ENCODE data around the gene IKZF2. TPM values are rescaled to one million over a fixed set of nuclear protein-coding genes. Genes with fewer than 3 reads are reported as not detected.

The IKZF2 gene
- total and polyA plus RNA-seq, 9 donors: 0.52 to 7.4 (median 5.0) TPM

DNA sequence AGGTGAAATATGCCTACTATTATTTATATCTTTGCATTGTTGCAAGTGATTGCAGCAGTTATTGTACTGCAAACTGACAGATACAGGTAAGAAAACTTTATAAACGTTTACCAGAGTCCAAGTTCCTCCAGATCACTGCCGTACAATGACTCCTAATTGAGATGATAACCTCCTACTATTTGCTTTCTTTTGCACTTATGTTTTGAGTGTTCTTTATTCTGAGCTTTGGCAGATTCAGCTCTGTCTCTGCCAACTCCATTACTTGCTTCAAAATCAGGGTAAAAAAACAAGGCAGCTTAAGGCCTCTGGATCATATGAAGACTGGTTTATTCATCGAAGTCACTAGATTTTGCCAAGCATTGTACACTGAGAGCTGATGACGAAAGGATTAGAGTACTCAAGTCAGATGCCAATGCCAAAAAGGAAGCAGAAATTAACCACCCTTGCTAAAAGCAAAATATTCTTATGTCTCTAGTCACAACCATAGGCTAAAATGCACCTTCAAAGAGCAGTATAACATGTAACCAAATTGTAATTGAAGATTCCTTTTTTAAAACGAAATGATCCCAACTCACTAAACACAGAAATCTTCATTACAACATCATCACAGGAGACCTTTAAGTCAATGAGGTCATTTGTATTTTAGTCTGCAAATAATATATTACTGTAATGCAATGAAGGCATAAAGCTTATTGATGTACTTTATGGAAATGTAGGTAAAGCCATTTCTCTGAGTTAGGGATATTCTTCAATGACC is 10.5 kb upstream of the IKZF2 start:
- Histone ChIP-seq H3K36me3 (no peaks in the 10 kb centered on the region), H3K4me3 (no peak overlapping the region), H3K9me3 (no peaks in the 10 kb centered on the region), H3K27ac (no peak overlapping the region), H3K4me1 (ENCODE audit: insufficient read depth) (no peaks in the 10 kb centered on the region), H3K27me3 (no peaks in the 10 kb centered on the region)
- DNase-seq: no peak
- 45 to 57% (median 48%) methylated on average over 5 of the region's 5 CpGs for WGBS, 3 donors
- intact Hi-C loops (cut with DNase I): no loop called here
- TF ChIP-seq POLR2A (IDR thresholded peaks at IDR 0.05) (no peak), EP300 (IDR thresholded peaks at IDR 0.05) (no peak)
- TF ChIP-seq, protein P1, sequence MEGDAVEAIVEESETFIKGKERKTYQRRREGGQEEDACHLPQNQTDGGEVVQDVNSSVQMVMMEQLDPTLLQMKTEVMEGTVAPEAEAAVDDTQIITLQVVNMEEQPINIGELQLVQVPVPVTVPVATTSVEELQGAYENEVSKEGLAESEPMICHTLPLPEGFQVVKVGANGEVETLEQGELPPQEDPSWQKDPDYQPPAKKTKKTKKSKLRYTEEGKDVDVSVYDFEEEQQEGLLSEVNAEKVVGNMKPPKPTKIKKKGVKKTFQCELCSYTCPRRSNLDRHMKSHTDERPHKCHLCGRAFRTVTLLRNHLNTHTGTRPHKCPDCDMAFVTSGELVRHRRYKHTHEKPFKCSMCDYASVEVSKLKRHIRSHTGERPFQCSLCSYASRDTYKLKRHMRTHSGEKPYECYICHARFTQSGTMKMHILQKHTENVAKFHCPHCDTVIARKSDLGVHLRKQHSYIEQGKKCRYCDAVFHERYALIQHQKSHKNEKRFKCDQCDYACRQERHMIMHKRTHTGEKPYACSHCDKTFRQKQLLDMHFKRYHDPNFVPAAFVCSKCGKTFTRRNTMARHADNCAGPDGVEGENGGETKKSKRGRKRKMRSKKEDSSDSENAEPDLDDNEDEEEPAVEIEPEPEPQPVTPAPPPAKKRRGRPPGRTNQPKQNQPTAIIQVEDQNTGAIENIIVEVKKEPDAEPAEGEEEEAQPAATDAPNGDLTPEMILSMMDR (IDR thresholded peaks at IDR 0.05): no peak

- Histone ChIP-seq H3K36me3 (no peaks in the 10 kb centered on the region), H3K9me3 (no peaks in the 10 kb centered on the region), H3K4me3 (no peak overlapping the region), H3K27me3 (no peaks in the 10 kb centered on the region), H3K4me1 (ENCODE audit: insufficient read depth) (no peaks in the 10 kb centered on the region), H3K27ac (no peak overlapping the region)
- DNase-seq: no peak
- WGBS, 3 donors: 89 to 90% (median 90%) methylated on average over 2 of the region's 2 CpGs
- TF ChIP-seq EP300 (IDR thresholded peaks at IDR 0.05) (no peak), POLR2A (IDR thresholded peaks at IDR 0.05) (no peak)
- TF ChIP-seq, protein P1 (IDR thresholded peaks at IDR 0.05): no peak
- intact Hi-C loops (cut with DNase I): loop anchor here in 3 of 4 donors (10.0 kb wide), 2 partner anchors 385 to 475 kb away; no protein-coding TSS in a partner anchor
Observed at GRCh38 chr2:213159768-213160167, 8.4 kb upstream of the IKZF2 start.

DNA sequence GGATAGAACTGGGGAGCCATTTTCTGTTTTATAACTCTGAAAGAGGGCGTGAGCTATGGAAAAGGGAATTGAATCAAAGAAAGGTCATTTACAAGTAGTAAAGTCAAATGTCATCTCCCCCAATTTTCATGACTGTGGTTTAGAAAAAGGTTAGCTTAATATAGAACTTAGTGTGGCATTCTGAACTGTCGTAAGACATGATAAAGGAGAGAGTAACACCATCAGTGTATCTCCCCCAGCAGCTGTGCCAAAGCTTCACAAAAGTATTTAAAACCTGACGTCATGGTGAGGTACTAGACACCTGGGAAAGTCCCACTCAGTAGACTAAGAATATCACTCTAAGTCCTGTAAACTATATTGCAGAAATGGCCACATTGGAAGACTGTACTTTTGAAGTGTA is 5.8 kb upstream of the IKZF2 start:
- Histone ChIP-seq H3K4me3 (no peak overlapping the region), H3K36me3 (no peaks in the 10 kb centered on the region), H3K27me3 (no peaks in the 10 kb centered on the region), H3K27ac (no peak overlapping the region), H3K4me1 (ENCODE audit: insufficient read depth) (no peaks in the 10 kb centered on the region), H3K9me3 (no peaks in the 10 kb centered on the region)
- intact Hi-C loops (cut with DNase I): loop anchor here in 3 of 4 donors (10.0 kb wide), 2 partner anchors 382 to 472 kb away; no protein-coding TSS in a partner anchor
- no peak for TF ChIP-seq EP300 (IDR thresholded peaks at IDR 0.05)
- TF ChIP-seq POLR2A (IDR thresholded peaks at IDR 0.05): no peak
- TF ChIP-seq, protein P1 (IDR thresholded peaks at IDR 0.05): no peak
- WGBS, 3 donors: 61 to 67% (median 66%) methylated on average over 3 of the region's 3 CpGs
- DNase-seq: no peak

GRCh38 chr2:213156717-213157116 is 5.3 kb upstream of the IKZF2 start:
- WGBS, 3 donors: 66 to 71% (median 68%) methylated on average over 2 of the region's 2 CpGs
- H3K9me3 ChIP-seq: no peaks in the 10 kb centered on the region
- TF ChIP-seq EP300 (IDR thresholded peaks at IDR 0.05) (no peak), POLR2A (IDR thresholded peaks at IDR 0.05) (no peak)
- TF ChIP-seq, protein P1 (IDR thresholded peaks at IDR 0.05): no peak
- H3K27me3 ChIP-seq: no peaks in the 10 kb centered on the region
- DNase-seq: no peak
- H3K27ac ChIP-seq: no peak overlapping the region
- intact Hi-C loops (cut with DNase I): loop anchor here in 3 of 4 donors (10.0 kb wide), 2 partner anchors 382 to 472 kb away; no protein-coding TSS in a partner anchor
- no peaks in the 10 kb centered on the region for H3K36me3 ChIP-seq
- H3K4me1 ChIP-seq (ENCODE audit: insufficient read depth): no peaks in the 10 kb centered on the region
- no peak overlapping the region for H3K4me3 ChIP-seq

Measured in ovary (tissue), 9 donors.